Activated CD8-positive, alpha-beta memory T cell treated with anti-CD3 and anti-CD28 coated beads, Interleukin-2, amount 50 U/mL, for 4 hours (primary cell): Measurements from ENCODE around the gene B4GALNT3.
A peak's percentile ranks its signal among the peaks of the same experiment; 100 is the strongest.
"Not testable (repeated sequence)": the region's sequence is repeated elsewhere in the genome, so short reads cannot be mapped to it uniquely, and the experiment has no call there.

Experiments
- DNase-seq: peaks from one replicate; pipeline ENCODE4 v3.0.0-alpha.2; 2020

The B4GALNT3 gene

DNA sequence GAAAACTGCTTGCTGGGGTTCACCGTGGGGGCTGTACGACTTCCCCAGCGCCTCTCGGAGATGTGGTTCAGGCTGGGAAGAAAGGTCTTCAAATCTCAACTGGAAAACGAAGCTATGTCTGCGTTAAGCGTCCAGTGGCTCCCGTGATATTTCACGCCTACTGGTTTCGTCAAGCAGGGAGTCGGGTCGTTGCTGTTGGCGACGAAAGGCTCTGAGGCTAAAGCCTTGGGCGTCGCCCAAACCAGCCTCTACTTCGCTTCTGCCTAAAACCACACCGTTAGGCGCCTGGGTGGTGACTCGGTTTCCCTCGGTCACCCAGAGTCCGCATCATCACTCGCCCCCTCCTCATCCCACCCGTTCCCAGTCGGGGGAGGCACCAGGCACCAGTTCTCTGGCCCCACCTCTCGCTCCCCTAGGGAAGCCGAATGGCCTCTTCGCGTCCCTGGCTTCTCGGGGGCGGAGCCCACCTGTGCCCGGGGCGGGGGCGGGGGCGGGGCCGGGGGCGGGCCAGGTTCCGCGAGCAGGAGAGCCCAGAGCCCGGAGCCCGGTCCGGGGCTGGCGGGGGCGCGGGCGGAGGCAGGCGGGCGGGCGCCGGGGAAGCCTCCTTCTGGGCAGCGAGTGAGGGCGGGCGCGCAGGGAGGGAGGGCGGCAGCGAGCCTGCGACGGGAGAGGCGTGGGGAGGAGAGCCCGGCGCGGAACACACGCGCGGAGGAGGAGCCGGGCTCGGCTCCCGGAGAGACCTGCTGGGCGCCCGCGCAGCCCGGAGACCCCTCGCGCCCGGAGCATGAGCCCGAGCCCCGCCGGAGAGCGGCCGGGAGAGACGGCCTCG is at the start of gene B4GALNT3:
TSS of gene B4GALNT3 (plus strand) at position 510 of the 829 bp plus-strand sequence. CDS start 438 bp downstream, outside the sequence.
- DNase-seq = peak; percentile 42

DNA sequence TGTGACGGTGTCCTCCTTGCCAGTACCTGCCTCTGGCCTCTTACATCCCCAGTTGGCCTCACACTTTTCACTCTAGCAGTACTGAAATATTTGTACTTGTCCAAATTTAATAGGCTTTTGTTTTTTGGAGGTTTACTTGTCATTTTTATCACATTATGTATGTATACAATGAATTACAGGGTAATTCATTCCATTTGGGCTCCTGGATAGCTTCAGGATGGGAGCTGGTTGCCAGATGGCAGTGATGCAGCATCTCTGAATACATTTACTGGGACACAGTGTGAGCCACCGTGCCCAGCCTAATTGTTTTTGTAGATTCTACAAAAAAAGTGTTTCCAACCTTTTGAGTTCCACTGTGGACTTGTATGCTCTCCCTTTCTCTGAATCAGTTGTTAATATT is 44.9 kb upstream of the B4GALNT3 start:
- no peak for DNase-seq

DNA sequence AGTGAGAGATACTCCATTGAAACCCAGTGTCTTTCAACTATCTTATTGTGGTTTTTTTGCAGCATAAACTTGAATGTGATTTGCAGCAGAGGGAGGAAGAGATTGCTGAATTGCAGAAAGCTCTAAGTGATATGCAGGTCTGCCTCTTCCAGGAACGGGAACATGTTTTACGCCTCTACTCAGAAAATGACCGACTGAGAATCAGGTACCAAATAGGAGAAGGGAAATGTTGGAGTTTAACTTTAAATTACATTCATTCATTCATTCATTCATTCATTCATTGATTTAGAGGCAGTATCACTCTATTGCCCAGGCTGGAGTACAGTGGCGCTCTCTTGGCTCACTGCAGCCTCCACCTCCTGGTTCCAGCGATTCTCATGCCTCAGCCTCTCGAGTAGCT is 41.3 kb upstream of the B4GALNT3 start:
- DNase-seq = no peak

DNA sequence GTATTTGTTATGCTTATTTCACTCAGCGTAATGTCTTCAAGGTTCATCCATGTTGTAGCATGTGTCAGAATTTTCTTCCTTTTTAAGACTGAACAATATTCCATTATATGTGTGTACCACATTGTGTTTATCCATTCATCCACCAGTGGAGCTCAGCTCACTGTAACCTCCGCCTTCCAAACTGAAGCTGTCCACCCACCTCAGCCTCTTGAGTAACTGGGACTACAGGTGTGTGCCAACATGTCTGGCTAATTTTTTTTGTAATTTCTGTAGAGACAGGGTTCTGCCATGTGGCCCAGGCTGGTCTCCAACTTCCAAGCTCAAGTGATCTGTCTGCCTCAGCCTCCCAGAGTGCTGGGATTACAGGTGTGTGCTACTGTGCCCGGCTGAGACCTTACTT is 37.2 kb upstream of the B4GALNT3 start:
- DNase-seq = no peak

DNA sequence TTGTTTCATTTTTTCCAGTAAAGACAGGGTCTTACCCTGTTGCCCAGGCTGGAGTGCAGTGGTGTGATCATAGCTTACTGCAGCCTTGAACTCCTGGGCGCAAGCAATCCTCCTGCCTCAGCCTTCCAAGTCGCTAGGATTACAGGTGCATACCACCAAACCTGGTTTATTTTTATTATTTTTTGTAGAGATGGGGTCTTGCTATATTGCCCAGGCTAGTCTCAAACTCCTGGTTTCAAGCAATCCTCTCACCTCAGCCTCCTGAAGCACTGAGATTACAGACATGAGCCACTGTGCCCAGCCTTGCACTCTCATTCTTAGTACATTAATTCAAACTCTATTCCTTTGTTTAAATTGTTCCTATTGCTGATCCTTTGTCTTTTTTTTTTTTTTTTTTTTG is 24.0 kb upstream of the B4GALNT3 start:
- not testable (repeated sequence) for DNase-seq

DNA sequence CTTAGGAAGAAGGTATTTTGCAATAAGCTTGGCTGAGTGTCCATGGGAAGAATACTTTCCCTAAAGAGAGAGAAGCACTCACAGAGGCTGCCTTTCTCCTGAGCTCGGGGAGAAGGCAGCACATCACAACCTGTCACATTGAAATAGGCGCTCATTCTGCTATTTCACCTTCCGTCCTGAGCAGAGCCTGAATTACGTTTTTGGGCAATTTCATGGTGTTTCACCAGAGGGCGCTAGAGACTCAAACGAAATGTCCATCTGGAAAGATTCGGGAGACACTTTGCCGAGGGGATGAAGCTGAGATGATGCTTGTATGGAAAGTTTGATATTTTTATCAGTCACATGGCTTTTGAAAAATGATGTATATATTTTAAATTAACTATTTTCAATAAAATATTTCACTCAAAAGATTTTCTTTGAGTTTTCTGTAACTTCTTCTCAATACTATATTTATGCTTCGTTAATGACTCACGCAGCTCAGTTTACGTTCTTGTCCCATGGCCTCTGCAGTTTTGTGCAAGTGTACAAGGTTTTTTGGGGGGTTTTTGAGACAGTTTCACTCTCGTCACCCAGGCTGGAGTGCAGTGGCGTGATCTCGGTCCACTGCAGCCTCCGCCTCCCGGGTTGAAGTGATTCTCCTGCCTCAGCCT is 17.4 kb upstream of the B4GALNT3 start:
- peak; percentile 50 for DNase-seq

DNA sequence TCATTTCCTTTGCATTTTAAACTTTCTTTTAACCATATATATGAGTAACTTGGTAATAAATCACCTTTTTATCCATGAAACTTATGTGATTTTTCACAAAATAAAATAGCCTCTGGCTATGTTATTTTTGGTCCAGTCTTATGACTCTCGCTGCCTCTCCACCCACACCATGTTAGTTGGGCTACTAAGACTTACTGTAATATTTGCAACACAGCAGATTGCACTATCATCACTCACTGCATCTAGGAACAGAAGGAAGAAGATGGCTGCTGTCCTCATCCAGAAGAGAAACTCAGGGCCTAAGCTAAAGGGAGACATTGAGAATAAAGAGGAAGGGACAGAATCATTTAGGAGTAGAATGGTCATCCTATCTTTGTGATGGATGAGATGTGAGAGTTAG is 12.6 kb upstream of the B4GALNT3 start:
- no peak for DNase-seq

- no peak for DNase-seq
Measured at GRCh38 chr12:449203-449602, 10.5 kb upstream of the B4GALNT3 start.

GRCh38 chr12:450438-450837 is 9.3 kb upstream of the B4GALNT3 start:
- no peak for DNase-seq

DNA sequence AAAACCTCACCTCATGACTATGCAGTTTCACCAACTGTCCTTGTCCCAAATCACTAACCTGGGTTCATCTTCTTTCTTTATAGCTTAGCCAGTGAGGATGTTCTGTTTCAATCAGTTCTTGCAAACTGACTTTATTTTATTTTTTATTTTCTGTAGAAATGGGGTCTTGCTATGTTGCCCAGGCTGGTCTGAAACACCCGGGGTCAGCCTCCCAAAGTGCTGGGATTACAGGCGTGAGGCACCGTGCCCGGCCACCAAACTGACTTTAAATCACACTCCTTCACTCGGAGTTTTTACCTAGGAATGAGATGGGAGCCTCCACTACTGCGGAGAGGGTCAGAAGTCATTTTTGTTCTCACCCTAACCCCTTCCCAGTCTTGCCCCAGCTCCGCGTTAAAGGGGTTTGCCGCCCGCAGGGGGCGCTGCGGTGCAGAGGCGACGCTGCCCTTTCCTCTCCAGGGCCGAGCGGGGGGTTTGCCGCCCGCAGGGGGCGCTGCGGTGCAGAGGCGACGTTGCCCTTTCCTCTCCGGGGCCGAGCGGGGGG is 7.0 kb upstream of the B4GALNT3 start:
- DNase-seq = peak; percentile 46

GRCh38 chr12:454833-455232 is 4.9 kb upstream of the B4GALNT3 start:
- no peak for DNase-seq

- no peak for DNase-seq
Measured at GRCh38 chr12:455821-456220, 3.9 kb upstream of the B4GALNT3 start.

GRCh38 chr12:457676-458075 is 2.1 kb upstream of the B4GALNT3 start:
- no peak for DNase-seq

DNA sequence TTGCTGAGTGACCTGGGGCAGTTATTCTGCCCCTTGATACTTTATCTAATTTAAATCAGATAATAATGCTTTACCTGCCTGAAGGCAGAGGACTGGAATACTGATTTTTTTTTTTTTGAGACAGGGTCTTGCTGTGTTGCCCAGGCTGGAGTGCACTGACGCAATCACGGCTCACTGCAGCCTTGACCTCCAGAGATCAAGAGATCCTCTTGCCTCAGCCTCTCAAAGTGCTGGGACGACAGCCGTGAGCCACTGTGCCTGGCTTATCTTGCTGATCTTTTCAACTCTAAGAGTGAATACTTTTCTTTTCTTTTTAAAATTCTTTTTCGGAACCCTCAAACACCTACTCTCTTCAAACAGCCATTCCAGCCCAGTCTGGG is 699 bp upstream of the B4GALNT3 start:
- DNase-seq = no peak

DNA sequence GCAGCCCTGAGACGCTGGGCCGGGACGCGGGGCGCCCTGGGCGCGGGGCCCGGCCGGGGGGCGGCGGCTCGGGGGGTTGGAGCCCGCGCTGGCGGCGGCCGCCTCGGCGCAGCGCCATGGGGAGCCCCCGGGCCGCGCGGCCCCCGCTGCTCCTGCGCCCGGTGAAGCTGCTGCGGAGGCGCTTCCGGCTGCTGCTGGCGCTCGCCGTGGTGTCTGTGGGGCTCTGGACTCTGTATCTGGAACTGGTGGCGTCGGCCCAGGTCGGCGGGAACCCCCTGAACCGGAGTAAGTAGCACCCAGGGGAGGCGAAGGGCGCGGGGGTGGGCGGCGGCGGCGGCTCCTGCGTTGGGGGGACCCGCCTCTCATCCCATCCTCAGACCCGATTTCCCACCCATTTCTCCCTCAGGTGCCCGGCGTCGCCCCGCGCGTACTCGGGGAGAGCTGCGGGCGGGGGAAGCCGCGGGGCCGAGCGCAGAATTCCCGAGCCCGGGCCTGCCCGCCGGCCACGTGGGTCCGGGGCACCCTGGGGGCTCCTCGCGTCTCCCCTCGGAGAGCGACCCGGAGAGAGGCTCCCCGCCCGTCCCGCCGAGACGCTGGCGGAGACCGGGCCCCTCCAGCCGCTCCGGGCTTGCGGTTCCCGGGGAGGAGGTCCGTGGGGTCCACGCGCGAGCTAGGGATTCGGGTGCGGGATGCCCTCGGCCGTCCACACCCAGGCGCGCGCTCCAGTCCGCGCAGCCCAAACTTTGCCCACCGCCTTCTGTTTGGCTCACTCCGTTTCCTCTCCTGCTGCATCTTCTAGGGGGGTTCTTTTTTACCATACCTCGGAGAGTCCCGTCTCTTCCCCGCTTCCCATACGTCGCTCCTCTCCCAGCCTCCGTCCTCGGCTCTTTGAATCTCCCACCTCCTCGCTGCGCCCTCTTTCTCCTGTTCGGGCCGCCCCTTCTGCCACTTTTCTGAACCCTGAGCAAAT is 807 bp downstream of the B4GALNT3 start:
- DNase-seq = peak; percentile 46

GRCh38 chr12:461425-461824 is 1.7 kb downstream of the B4GALNT3 start:
- DNase-seq = no peak

DNA sequence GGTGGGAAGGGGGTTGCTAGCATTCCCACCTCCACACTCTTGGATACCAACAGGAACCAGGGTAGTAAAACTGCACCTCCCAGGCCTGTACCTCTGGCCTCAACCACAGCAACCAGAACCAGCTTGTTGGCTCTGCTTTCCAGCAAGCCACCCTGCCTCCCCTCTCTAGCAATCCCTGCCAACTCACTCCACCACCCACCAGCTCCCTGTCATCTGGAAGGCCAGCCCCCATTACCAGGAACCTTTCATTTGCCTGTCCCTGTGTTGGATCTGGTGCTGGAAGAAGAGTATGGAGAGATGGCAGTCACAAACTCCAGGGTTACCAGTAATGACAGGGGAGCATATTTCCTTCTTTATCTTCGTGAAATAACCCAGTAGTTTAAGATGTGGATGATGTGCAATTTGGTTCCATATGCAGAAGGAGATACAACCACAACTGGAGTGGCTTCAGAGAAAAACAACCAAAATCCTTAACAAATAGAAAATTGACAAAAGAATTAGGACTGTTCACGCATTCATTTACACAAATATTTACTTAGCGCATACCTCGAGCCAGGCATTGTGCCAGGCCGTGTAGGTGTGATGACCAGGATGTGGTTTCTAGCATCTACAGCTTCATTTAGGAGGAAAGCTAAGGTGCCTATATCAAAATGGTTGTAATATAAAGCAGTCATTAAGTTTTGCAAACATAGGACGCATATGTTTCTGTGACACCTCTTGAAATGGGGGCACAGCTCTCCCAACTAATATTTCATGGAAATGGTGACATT is 3.4 kb downstream of the B4GALNT3 start:
- no peak for DNase-seq

DNA sequence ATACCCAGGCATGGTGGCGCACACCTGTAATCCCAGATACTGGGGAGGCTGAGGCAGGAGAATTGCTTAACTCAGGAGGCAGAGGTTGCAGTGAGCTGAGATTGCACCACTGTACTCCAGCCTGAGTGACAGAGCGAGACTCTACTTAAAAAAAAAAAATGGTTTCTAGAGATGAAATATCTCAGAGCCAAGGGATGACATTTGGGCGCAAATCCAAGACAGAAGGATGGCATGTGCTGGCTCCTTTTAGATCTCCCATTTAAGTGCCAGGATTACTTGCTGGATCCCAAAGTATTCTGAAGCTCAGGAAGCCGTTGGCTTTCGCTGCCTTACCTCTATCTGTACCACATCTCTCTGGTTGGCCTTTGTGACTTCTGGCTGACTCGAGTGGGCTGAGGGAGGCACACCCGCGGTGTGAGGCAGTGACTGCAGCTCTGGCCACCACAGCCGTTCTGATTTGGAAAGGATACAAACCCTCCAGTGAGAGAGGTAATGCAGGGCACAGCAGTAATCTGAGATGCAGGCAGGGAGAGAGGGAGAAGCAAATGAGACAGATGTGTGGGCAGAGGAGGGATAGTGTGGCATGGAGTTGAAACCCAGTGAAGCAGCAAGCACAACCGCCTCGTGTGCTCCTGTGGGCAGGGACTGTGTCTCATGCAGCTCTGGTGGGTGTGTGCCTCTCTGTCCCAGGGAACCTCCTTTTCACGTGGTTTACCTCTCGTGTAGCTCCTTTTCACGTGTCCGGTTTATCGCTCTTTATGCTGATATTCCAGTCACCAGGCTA is 4.9 kb downstream of the B4GALNT3 start:
- no peak for DNase-seq

- no peak for DNase-seq
Measured at GRCh38 chr12:466039-466438, 6.3 kb downstream of the B4GALNT3 start.

DNA sequence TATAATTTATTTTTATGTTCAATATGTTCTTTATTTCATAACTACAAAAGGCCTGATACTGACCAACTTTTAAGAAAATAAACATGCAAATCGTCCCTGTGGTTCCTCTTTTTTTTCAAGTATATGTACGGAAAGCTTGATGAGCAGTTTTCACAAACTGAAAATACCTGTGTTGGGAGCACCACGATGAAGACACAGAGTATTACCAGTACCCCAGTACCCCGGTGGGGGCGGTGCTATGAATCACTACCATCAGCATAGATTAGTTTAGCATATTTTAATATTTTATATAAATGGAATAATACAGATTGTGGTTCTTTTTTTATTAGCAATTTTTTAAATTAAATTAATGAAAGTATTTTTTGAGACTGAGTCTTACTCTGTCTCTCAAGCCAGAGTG is 7.0 kb downstream of the B4GALNT3 start:
- DNase-seq = no peak

GRCh38 chr12:467591-467990 is 7.9 kb downstream of the B4GALNT3 start:
- no peak for DNase-seq
